IPS-18c (cell line): ENCODE measurements around the gene AHCYL2.
"Not testable (repeated sequence)": the region's sequence is repeated elsewhere in the genome, so short reads cannot be mapped to it uniquely, and the experiment has no call there.

Experiments used
- H3K4me3 ChIP-seq: 2 replicates; pipeline ENCODE4 v1.7.0; 2013; ENCODE audit warnings: low read depth, mild to moderate bottlenecking, low read length, moderate library complexity; ENCODE audit not compliant: insufficient read depth
- H3K9me3 ChIP-seq: one replicate; pipeline ENCODE4 v1.6.1; 2013; ENCODE audit warnings: mild to moderate bottlenecking, low read length, moderate library complexity; ENCODE audit not compliant: control insufficient read depth, insufficient read depth

Gene AHCYL2

GRCh38 chr7:129225931-129226572 lies 1.2 kb downstream of the AHCYL2 start:
- Histone ChIP-seq H3K4me3 (peak overlapping the region; percentile 90), H3K9me3 (no peaks in the 10 kb centered on the region)

DNA sequence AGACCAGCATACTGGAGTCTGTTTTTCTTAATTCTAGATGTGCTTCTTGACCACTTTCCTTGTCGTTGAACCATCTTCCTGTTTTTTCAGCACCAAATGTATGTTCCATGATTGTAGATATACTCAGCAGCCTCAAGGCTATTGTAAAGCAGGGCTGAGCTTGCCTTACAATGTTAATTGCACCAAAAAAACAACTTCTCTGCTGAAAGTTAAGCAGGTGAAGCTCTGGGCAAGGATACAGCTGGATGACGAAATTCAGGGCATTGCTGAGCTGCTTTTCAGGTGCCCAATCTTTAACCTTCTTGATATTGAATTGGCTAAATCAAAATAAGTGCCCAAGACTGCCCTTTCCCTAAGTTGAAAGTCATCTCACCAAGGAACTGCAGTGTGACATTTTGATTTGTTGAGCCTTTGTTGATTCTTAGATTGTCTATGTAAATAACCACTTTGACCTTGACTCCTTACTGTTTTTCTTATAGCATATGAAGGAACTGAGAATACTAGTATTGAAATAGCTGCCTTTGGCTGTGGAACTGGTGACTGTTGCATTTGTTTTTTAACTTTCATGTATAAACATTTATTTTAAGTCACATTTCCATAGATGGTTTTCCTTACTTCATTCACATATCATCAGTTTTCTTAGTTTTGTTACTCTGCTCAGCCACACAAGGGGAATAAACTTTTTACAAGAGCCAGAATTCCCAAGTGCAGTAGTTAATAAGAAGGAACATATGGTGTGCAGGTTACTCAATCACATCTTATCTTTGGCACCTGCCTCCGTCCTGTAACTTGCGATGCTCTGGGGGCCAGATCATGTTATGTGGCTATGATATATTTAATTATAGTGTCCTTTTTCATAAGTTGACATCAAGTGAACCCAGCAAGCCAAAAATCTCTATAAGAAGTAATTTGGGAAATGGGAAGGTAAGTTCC lies 3.1 kb downstream of the AHCYL2 start:
- H3K9me3 ChIP-seq, result no peaks in the 10 kb centered on the region

GRCh38 chr7:129228633-129229032 lies 3.8 kb downstream of the AHCYL2 start:
- no peak overlapping the region for H3K4me3 ChIP-seq
- H3K9me3 ChIP-seq, result no peaks in the 10 kb centered on the region

More for the DNA sequence above, 3.1 kb downstream of the AHCYL2 start:
- no peak overlapping the region for H3K4me3 ChIP-seq

GRCh38 chr7:129231666-129232065 lies 6.8 kb downstream of the AHCYL2 start:
- H3K9me3 ChIP-seq, result no peaks in the 10 kb centered on the region
- H3K4me3 ChIP-seq, result no peak overlapping the region

- Histone ChIP-seq H3K9me3 (no peaks in the 10 kb centered on the region), H3K4me3 (no peak overlapping the region)
Observed at GRCh38 chr7:129238546-129238945, 13.7 kb downstream of the AHCYL2 start.

DNA sequence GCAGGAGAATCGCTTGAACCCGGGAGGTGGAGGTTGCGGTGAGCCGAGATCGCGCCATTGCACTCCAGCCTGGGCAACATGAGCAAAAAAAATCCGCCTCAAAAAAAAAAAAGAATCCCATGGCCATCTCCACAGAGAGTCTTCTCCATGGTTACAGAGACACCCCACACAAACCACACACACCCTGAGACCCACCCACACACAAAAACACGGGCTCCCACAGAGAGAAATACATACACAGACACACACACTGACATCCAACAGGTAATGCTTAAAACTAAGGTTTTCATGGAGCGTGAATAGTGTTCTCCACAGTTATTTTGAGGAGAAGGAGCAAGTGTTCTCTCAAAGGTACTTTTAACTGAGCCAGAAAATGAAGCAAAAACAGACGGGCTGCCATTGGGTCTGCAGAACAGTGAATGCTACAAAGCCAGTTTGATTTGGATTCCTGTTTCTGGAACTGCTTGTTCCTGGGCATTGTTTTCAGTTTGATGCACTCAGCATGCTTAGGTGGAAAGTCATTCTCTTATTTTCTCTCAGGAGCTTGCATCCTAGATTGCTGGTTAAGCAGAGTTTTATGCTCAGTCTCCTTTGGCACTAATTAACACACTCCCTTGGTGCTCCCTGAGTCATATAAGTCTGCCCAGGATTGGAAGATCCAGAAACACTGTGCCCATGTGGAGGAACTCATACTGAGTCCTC lies 15.4 kb downstream of the AHCYL2 start:
- no peak overlapping the region for H3K4me3 ChIP-seq
- no peaks in the 10 kb centered on the region for H3K9me3 ChIP-seq

- Histone ChIP-seq H3K9me3 (no peaks in the 10 kb centered on the region), H3K4me3 (no peak overlapping the region)
Observed at GRCh38 chr7:129244220-129244619, 19.4 kb downstream of the AHCYL2 start.

DNA sequence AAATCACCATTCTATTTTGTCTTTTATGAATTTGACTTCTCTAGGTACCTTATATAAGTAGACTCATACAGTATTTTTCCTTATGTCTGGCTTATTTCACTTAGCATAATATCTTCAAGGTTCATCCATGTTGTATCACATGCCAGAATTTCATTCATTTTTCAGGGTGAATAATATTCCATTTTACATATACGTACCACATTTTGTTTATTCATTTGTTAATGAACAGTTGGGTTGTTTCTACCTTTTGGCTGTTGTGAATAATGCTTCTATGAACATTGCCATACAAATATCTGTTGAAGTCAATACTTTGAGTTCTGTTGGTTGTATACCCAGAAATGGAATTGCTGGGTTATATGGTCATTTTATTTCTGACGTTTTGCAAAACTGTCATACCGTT lies 20.7 kb downstream of the AHCYL2 start:
- no peak overlapping the region for H3K4me3 ChIP-seq
- no peaks in the 10 kb centered on the region for H3K9me3 ChIP-seq

- Histone ChIP-seq H3K4me3 (no peak overlapping the region), H3K9me3 (no peaks in the 10 kb centered on the region)
Observed at GRCh38 chr7:129247087-129247486, 22.3 kb downstream of the AHCYL2 start.

GRCh38 chr7:129252128-129252527 lies 27.3 kb downstream of the AHCYL2 start:
- Histone ChIP-seq H3K9me3 (no peaks in the 10 kb centered on the region), H3K4me3 (no peak overlapping the region)

DNA sequence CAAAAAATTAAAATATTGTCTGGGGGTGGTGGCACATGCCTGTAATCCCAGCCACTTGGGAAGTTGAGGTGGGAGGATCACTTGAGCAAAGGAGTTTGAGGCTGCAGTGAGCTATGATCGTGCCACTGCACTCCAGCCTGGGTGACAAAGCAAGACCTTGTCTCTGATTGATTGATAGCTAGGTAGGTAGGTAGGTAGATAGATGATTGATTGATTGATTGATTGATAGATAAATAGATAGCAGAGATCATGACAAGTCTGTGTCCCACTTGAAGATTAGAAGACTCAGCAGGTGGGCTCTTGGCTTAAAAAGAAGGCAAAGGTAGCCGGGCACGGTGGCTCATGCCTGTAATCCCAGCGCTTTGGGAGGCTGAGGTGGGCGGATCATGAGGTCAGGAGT lies 27.8 kb downstream of the AHCYL2 start:
- not testable (repeated sequence) for H3K9me3 ChIP-seq, H3K4me3 ChIP-seq

- Histone ChIP-seq H3K4me3 (no peak overlapping the region), H3K9me3 (no peaks in the 10 kb centered on the region)
Observed at GRCh38 chr7:129255800-129256199, 31.0 kb downstream of the AHCYL2 start.

GRCh38 chr7:129256221-129256620 lies 31.4 kb downstream of the AHCYL2 start:
- H3K9me3 ChIP-seq, result no peaks in the 10 kb centered on the region
- no peak overlapping the region for H3K4me3 ChIP-seq

DNA sequence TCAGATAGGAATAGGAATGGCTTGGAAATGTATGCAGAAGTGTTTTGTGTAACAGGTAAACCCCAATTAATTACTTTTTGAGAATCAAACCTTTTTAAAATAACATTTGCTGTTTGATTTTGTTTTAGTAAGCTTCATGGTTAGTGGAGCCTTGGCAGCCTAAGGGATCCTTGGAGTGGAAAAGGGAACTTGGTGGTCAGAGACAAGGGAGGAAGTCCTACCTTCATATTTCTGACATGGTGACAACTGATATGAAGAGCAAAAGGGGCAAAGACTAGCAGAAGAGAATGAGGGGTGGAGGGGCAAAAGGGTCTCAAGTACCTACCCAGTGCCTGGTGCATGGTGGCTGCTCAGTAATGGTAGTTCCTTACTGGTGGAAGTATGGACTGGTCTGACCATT lies 32.3 kb downstream of the AHCYL2 start:
- Histone ChIP-seq H3K4me3 (no peak overlapping the region), H3K9me3 (no peaks in the 10 kb centered on the region)

DNA sequence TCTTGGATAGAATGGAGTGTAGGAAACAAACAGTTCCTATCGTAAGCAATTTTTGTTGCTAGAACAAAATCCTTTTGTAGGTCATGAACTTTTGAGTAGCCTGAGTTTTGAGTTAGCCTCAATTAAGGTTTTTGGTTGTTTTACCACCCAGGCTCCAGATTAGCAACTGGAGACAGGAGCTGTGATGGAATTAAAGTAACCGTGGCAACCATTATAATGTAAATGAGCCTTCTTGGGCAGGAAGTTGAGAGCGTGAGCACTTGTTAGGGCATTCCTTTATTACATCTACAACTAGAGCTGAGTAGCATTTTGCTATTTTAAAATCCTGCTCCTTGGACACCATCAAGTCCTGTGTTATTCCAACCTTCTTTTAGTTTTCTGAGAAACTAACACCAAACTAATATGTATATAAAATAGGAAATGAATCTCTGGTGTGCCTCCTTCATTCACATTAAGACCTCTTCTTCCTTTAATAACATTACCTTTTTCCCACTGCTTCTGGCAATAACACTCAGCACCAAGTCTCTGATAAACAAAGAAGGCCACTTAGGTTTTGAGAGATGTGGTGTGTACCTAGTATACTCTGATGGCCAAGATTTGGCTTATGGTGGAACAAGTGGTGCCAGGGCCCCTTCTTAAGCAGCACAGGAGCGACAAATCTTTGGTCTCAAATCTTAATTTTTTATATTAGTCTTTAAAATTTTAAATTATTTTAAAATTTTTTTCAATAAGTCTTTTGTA lies 34.0 kb downstream of the AHCYL2 start:
- no peaks in the 10 kb centered on the region for H3K9me3 ChIP-seq
- no peak overlapping the region for H3K4me3 ChIP-seq

DNA sequence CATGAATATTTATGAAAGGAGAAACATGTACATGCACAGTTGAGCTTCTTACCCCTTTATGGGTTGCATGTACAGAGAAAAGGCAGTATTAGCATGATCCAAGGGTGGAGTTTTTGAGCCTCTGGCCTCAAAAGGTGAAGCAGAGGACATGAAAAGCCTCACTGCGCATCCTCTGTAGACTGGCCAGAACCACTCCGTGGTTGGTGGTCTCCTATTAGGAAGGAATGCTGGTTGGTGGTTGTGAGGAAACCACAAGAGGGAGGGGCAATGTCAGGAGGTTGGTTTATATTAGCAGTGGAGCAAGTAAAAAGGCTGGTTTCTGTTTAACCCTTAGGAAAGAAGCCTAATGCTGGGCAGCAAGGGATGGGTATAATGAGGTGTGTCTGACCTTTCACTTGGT lies 37.5 kb downstream of the AHCYL2 start:
- Histone ChIP-seq H3K4me3 (no peak overlapping the region), H3K9me3 (no peaks in the 10 kb centered on the region)

DNA sequence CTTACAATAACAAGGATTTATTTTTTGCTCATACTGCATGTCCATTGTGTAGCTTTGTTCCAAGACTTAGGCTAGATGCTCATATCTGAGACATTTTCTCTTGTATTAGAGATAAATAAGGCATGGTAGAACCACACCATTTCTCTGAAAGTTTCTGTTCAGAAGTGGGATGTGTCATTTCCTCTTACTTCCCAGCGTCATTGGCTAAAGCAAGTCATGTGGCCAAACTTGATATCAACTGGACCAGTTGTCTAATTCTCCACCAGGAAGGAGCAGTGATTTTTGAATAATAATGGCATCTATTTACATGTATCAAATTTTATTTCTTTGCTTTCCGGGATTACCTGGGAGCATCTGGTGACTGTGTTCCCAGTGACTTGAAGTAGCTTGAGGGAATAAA lies 38.3 kb downstream of the AHCYL2 start:
- Histone ChIP-seq H3K9me3 (no peaks in the 10 kb centered on the region), H3K4me3 (no peak overlapping the region)
